ENCODE results near the gene ADAM12. TPM values are rescaled to one million over a fixed set of nuclear protein-coding genes. Genes with fewer than 3 reads are reported as not detected.

ADAM12 gene
- total and polyA plus RNA-seq, 2 of the 13 experiments (the other 11 are each of a cell fraction or from before 2014, with no cell fraction given) = not detected

- H3K4me3 ChIP-seq (replicated peaks in 1 of 3; ENCODE audit: insufficient read depth in 1 of 3, low read depth in 2 of 3, low read length in 3 of 3) = no peak overlapping the region
- ChIA-PET POLR2A (no interaction called here), CTCF (ENCODE audit: low intra/inter-chr PET ratio, low total read pairs) (no interaction called here)
- intact Hi-C loops (cut with micrococcal nuclease; ENCODE audit: unreplicated experiment) (no loop called here), in situ Hi-C loops (cut with HindIII; ENCODE audit: extremely low pct_ligation_motif_present, low pct_unique_long_range_greater_than_20kb) (no loop called here)
- no peak overlapping the region for H3K27ac ChIP-seq (ENCODE audit: extremely low read length, insufficient read depth, low read length)
- no peak overlapping the region for H2AFZ ChIP-seq (ENCODE audit: low read length)
- ATAC-seq = no peak
- H3K9ac ChIP-seq (ENCODE audit: insufficient read depth, low read depth, low read length) = no peak overlapping the region
- no peaks in the 10 kb centered on the region for H3K4me1 ChIP-seq (ENCODE audit: insufficient read depth, low read length)
- no TSS peak for BruUV-seq (replicated peaks)
- H3K36me3 ChIP-seq (replicated peaks in 1 of 2; ENCODE audit: control insufficient read depth in 1 of 2, insufficient read depth in 2 of 2, low read length in 2 of 2) = no peaks in the 10 kb centered on the region
- DNase-seq (ENCODE audit: low spot score) = no peak
- FAIRE-seq = no peak
- TF ChIP-seq CREBL2 (CRISPR knock-in tag; IDR thresholded peaks at IDR 0.05; ENCODE audit: borderline replicate concordance) (no peak), ZNF256 (CRISPR knock-in tag; conservative IDR thresholded peaks at IDR 0.05) (no peak)
- H3K79me2 ChIP-seq (ENCODE audit: insufficient read depth, low read length) = no peaks in the 10 kb centered on the region
- no peaks in the 10 kb centered on the region for H4K20me1 ChIP-seq (ENCODE audit: insufficient read depth, low read length)
- 0% methylated on average over 1 of the region's 4 CpGs for WGBS (ENCODE audit: low lambda C conversion rate)
- H3K27me3 ChIP-seq (ENCODE audit: control insufficient read depth in 1 of 2, insufficient read depth in 2 of 2, low read length in 2 of 2) = peaks cover 2 to 26% of the 10 kb centered on the region in 2 experiments; a peak in 2 of 5 replicates
- no peak overlapping the region for H3K4me2 ChIP-seq (ENCODE audit: low read depth, low read length)
- no peaks in the 10 kb centered on the region for H3K9me3 ChIP-seq (ENCODE audit: low read length)
Observed at GRCh38 chr10:126101736-126102135, 286.5 kb downstream of the ADAM12 start.

GRCh38 chr10:126101325-126101724 lies 287.0 kb downstream of the ADAM12 start:
- CTCF ChIA-PET (ENCODE audit: low intra/inter-chr PET ratio, low total read pairs) = no interaction called here
- H3K27me3 ChIP-seq (ENCODE audit: control insufficient read depth in 1 of 2, insufficient read depth in 2 of 2, low read length in 2 of 2) = peaks cover 2 to 25% of the 10 kb centered on the region in 2 experiments; a peak in 2 of 5 replicates
- no peak for ATAC-seq

More at GRCh38 chr10:126101325-126101724, 287.0 kb downstream of the ADAM12 start:
- H3K79me2 ChIP-seq (ENCODE audit: insufficient read depth, low read length) = no peaks in the 10 kb centered on the region
- H3K4me3 ChIP-seq (replicated peaks in 1 of 3; ENCODE audit: insufficient read depth in 1 of 3, low read depth in 2 of 3, low read length in 3 of 3) = no peak overlapping the region
- FAIRE-seq (no peak), DNase-seq (ENCODE audit: low spot score) (no peak)
- 0% methylated on average over 1 of the region's 1 CpG for WGBS (ENCODE audit: low lambda C conversion rate)
- H3K9me3 ChIP-seq (ENCODE audit: low read length) = no peaks in the 10 kb centered on the region
- no peak overlapping the region for H3K9ac ChIP-seq (ENCODE audit: insufficient read depth, low read depth, low read length)
- H3K27ac ChIP-seq (ENCODE audit: extremely low read length, insufficient read depth, low read length) = no peak overlapping the region
- no peak for TF ChIP-seq ZNF589 (CRISPR knock-in tag; conservative IDR thresholded peaks at IDR 0.05)
- TF ChIP-seq ZNF773 (CRISPR knock-in tag; IDR thresholded peaks at IDR 0.05; ENCODE audit: borderline replicate concordance) = no peak
- TF ChIP-seq ZSCAN25 (CRISPR knock-in tag; IDR thresholded peaks at IDR 0.05) = no peak
- TF ChIP-seq ZBTB1 (CRISPR knock-in tag; IDR thresholded peaks at IDR 0.05; ENCODE audit: borderline replicate concordance) = no peak
- TF ChIP-seq ZNF691 (CRISPR knock-in tag; IDR thresholded peaks at IDR 0.05; ENCODE audit: borderline replicate concordance, low read depth) = no peak
- TF ChIP-seq KDM4B (CRISPR knock-in tag; IDR thresholded peaks at IDR 0.05) = no peak
- no peak for TF ChIP-seq AGO2 (optimal IDR thresholded peaks at IDR 0.05; ENCODE audit: low read depth, low read length)
- TF ChIP-seq ESRRA (CRISPR knock-in tag; IDR thresholded peaks at IDR 0.05; ENCODE audit: low read depth) = no peak
- TF ChIP-seq ZNF451 (CRISPR knock-in tag; IDR thresholded peaks at IDR 0.05) = no peak
- no peak for TF ChIP-seq DRAP1 (CRISPR knock-in tag; IDR thresholded peaks at IDR 0.05)
- no peak for TF ChIP-seq HNRNPL (IDR thresholded peaks at IDR 0.05; ENCODE audit: low read depth, low read length)
- in situ Hi-C loops (cut with HindIII; ENCODE audit: extremely low pct_ligation_motif_present, low pct_unique_long_range_greater_than_20kb) = no loop called here
- no peaks in the 10 kb centered on the region for H4K20me1 ChIP-seq (ENCODE audit: insufficient read depth, low read length)
- BruUV-seq (replicated peaks) = no TSS peak
- H3K4me2 ChIP-seq (ENCODE audit: low read depth, low read length) = no peak overlapping the region
- intact Hi-C loops (cut with micrococcal nuclease; ENCODE audit: unreplicated experiment) = no loop called here
- no peaks in the 10 kb centered on the region for H3K4me1 ChIP-seq (ENCODE audit: insufficient read depth, low read length)
- no peak overlapping the region for H2AFZ ChIP-seq (ENCODE audit: low read length)
- POLR2A ChIA-PET = no interaction called here
- H3K36me3 ChIP-seq (replicated peaks in 1 of 2; ENCODE audit: control insufficient read depth in 1 of 2, insufficient read depth in 2 of 2, low read length in 2 of 2) = no peaks in the 10 kb centered on the region
